HL-60/S4 (cell line): ENCODE results near the gene CCDC178.

ENCODE experiments used
- in situ Hi-C: fragments of 300-500 bp; cut with MboI; formaldehyde crosslinking; loops from 2 replicates; pipeline ENCODE4 v1.14.3; 2022; ENCODE audit warnings: low sequenced_read_pairs

Gene CCDC178

GRCh38 chr18:32929213-32929612 lies 511.3 kb downstream of the CCDC178 start:
- in situ Hi-C loops: no loop called here

- in situ Hi-C loops: no loop called here
These were observed 517.5 kb downstream of the CCDC178 start for GRCh38 chr18:32922951-32923430.

DNA sequence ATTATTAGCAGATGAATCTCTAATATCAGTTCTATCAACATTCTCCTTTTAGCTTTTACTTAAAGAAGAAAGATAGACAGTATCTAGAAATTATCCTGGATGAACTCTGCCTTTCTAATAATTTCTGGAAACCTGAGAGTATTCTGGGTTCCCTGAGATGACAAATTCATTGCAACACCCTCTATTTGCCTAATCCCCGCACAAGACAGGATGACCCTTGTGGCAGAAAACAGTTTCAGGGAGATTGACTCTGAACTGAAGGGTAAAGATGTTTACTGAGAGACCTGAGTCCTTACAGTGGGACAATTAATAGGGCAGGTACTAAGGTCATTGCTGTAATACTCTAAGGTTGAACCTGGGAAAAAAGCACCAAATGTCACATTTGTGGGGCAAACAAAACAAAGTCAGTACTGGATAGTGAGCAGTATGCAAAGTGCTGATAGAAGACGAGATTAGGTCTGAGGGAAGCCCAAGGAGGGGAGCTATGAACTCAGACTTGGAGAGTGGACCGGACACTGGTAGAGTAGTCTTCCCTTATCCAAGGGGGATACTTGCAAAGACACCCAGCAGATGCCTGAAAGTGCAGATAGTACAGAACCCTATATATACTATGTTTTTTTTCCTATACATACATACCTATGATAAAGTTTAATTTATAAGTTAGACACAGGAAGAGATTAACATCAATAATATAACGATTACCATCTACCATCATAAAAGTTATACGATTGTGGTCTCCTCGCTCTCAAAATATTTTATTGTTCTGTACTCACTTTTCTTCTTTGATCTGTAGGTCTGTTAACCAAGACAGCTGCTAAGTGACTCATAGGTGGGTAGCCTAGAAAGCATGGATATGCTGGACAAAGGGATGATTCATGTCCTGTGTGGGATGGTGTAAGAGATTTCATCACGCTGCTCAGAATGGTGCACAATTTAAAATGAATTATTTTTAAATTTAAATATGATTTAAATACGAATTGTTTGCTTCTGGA lies 519.4 kb downstream of the CCDC178 start:
- in situ Hi-C loops: no loop called here

DNA sequence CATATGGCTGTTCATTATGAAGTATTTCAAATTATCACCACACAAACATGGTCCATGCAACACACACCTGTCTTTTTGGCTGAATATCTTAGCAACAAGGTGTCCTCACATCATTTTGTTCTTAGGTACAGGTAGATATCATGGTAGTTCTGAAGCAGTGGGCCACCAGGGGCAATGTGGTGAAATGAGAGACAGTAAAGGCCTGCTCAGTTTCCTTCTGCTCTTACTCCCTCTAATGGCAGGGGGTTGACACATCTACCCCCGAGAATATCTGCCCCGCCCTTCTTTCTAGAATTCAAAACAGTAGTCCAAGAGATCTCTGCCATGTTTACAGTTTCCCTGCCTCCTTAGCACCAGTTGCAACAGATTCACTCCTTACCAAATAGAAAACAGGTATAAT lies 520.7 kb downstream of the CCDC178 start:
- in situ Hi-C loops: no loop called here

- in situ Hi-C loops: no loop called here
These were observed 521.8 kb downstream of the CCDC178 start for GRCh38 chr18:32918692-32919250.

- in situ Hi-C loops: no loop called here
These were observed 525.0 kb downstream of the CCDC178 start for GRCh38 chr18:32915516-32915915.

- in situ Hi-C loops: no loop called here
These were observed 528.7 kb downstream of the CCDC178 start for GRCh38 chr18:32911660-32912284.

- in situ Hi-C loops: no loop called here
These were observed 529.7 kb downstream of the CCDC178 start for GRCh38 chr18:32910694-32911296.

DNA sequence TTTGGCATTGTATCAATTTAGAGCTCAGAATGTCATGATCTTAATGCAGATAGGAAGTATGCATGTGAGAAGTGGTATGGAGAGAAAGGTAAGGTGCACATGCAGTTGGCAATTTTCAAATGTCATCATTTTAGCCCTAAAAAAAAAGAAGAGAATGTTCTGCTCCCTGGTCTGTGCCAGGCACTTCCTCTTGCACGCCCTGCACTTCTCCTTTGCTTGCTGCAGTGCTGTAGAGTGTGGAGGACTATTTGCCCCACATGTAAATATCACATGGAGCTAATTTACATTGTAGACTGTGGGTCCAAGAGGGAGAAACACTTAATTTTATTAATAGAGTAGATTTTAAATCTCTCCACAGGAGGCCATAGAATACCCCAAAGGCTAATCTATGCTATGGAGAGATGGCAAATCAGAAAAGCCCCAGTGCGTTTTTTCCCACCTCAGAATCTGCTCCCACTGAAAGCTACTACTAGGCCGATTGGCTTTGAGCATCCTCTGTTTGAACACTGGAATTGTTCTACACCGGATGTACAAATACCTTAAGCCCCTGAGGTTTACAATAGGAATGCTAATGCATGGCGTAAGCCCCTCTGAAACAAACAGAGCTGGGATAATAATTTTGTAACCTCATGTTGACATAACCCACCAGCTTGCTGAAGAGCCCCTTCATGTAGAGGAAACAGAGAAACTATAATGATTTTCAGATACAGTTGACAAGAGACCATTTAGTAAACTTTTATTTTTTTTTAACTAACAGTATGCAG lies 530.5 kb downstream of the CCDC178 start:
- in situ Hi-C loops: no loop called here

GRCh38 chr18:32908424-32908805 lies 532.1 kb downstream of the CCDC178 start:
- in situ Hi-C loops: no loop called here

DNA sequence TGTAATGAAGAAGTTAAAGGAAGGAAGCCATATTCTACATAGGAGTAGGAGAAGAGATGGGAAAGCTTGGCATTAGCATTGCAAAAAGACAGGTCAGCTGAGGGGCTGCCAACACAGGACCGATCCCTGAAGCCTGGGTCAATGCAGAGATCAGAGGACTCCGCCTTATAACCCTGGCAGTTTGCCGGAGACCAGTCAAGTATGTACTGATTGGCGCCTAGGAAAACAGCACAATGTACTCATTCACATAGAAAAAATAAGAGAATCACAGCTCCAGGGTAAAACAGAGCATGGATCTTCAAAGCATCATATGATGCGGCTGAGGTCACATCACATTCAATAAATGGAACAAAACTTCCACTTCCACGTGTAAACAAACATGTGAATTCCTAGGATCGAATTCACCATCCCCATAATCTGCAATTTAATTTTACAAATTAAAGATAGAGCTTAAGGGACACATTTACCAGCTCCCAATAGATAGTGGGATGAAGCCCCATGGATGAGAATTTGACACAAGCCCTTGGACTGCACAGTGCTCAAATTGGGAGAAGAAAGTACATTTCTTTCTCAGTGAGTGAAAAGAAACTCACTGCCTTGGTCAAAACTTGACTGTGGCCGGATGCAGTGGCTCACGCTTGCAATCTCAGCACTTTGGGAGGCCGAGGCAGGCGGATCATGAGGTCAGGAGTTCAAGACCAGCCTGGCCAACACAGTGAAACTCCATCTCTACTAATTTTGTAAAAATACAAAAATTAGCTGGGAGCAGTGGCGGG lies 532.7 kb downstream of the CCDC178 start:
- in situ Hi-C loops: no loop called here

DNA sequence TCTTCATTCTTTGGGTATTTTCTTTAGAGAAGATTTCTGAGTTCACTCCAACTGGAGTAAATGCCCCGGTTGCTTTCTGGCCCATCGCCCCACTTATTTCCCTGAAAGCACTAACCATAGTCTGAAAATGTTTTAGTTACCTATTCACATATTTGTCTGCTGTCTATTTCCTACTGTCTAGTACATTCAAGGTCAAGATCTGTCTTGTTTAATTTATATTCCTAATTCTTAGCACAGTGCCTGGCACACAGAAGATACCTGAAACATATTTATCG lies 533.3 kb downstream of the CCDC178 start:
- in situ Hi-C loops: no loop called here

DNA sequence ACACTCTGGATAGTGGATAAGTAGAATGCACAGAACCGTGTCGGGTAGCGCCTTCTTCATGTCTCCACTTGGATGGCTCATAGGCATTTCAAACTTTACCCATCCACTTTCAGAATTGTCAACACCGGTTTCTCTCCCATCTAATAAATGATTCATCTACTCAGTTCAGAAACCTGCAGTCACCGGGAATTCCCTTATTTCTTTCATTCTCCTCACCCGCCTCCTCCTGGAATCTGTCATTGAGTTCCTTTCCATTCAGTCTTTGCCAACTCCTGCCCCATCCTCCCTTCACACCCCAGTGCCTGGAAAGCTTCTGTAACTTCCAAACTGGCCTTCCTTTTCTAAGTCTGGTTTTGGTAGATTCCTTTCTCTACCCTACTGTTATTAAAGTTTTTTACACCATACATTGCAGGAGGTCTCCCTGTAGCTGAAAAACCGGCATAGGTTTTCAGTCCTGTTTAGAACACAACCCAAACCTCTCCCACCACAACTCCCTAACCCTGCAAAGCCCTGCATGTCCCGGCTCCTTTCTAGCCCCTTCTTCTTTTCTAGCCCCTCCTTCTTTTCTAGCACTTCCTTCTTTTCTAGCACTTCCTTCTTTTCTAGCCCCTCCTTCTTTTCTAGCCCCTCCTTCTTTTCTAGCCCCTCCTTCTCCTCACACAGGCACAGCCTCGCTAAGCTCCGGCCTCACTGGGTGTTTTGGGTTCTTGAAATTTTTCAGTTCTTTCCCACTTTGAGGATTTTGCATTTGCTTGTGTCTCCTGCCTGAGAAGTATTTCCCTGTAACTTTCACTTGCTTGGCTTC lies 533.8 kb downstream of the CCDC178 start:
- in situ Hi-C loops: no loop called here

DNA sequence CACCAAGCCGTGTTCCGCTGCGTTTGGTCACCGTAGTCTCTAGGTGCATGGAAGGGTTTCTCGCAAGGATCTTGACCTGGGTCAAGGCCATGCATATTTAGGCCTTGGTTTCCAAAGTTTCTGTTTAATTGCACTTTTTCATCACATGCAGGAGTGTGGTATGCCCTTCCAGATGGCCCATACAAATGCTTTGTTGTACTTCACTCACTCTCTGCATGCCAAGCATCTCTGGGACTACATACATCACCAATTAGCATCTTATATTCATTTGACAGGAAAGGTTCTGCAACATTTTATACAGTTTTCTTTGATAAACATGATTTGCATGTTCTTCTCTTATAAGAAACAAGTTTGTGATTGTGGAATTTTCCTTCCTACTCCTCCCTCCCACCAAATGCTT lies 534.9 kb downstream of the CCDC178 start:
- in situ Hi-C loops: no loop called here

DNA sequence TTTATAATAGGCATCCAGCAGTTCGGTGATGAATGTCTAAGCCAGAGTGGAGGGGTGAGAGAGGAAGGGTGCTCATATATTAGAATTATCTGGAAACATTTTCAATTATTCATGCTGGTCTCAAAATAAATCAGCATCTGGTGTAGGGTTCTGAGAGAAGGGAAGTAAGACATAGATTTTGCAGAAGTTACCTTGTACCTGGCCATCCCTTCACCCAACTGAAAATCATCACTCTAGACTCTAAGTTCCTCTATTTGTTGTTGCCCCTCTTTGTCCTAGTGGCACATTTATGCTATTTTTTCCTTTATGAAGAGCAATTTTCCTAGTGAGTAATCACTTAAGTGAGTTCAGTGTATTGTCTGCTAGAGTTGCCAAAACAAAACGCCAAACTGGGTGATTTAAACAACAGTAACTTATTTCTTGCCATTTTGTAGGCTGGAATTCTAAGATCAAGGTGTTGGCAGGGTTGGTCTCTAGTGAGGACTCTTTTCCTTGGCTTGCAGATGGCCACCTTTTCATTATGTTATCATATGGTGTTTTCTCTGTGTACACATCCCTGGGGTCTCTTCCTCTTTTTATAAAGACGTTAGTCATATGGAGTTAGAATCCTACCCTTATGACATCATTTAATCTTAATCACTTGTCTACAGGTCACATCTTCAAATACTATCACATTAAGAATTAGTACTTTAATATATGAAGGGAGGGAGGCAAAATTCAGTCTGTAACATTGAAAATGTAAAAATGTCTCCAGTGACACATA lies 537.8 kb downstream of the CCDC178 start:
- in situ Hi-C loops: no loop called here

DNA sequence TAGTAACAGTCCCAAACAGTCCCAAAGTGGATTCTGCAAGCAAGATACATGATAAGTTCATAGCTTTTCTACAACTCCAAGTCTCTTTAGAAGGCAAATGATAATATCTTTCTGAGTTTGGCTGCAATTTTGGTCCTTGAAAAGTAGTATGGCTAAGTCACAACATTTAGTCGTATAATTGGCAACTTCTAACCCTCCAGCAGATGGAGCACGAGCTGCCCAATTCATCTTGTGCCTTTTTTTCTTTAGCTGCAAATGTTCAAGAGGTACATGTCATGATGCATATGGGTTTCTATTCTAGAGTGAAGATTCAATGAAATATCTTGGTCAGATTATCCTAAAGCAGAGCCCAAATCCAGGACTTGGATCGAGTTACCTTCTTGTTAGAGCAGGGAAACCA lies 540.7 kb downstream of the CCDC178 start:
- in situ Hi-C loops: no loop called here

DNA sequence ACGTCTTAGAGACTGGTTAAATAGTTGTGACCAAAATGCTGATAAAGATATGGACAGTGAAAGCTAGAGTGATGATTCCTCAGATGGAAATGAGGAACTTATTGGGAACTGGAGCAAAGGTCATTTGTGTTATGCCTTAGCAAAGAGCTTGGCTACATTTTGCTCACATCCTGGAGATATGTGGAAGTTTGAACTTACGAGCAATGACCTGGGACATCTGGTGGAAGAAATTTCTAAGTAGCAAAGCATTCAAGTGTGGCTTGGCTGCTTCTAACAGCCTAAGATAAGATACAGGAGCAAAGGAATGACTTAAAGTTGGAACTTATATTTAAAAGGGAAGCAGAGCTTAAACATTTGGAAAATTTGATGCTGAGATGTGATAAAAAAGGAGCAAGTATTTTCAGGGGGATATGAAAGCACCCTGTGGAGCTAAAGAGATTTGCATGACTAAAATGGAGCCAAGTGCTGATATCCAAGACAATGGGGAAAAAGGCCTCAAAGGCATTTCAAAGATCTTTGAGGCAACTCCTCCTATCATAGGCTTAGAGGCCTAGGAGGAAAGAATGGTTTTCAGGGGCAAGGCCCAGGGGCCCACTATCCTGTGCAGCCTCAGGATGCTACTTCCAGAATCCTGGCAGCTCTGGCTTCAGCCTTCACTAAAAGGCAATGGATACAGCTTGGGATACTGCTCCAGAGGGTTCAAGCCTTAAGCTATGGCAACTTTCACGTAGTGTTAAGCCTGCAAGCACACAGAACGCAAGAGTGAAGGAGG lies 543.6 kb downstream of the CCDC178 start:
- in situ Hi-C loops: no loop called here

DNA sequence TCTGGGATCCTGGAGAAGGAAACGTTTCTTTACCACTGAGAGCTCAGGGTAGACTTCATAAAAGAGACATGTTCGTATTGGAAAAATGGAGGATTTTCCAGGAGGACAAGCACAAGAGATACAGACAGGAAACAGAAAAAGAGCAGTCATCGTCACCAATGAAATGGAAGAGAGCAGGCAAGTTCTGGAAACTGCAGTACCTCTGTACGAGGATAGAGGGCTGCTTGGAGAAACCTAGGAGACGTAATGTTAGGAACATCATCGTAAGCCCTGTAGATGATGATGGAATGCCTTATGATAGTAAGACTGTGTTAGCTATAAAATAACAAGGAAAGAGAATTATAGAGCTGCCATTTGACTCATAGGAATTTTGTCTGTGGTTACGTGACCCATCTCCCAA lies 546.6 kb downstream of the CCDC178 start:
- in situ Hi-C loops: no loop called here
